22Rv1 (cell line): Measurements from ENCODE around the gene GBP7.

ENCODE experiments used
- H3K27ac ChIP-seq: fragments of 450-650 bp; 2 replicates; pipeline ENCODE4 v1.5.1; 2017
- ZFX ChIP-seq: fragments of 450-650 bp; IDR thresholded peaks from 2 replicates; pipeline ENCODE4 v1.6.1; 2017; ENCODE audit warnings: antibody characterized with exemption, borderline replicate concordance
- TF ChIP-seq, protein P1 (sequence below): fragments of 450-650 bp; IDR thresholded peaks from 2 replicates; pipeline ENCODE4 v1.5.1; 2017; ENCODE audit warnings: mild to moderate bottlenecking

GBP7 gene

GRCh38 chr1:89201106-89201794 lies 25.4 kb upstream of the GBP7 start:
- no peak for TF ChIP-seq ZFX
- TF ChIP-seq, protein P1, sequence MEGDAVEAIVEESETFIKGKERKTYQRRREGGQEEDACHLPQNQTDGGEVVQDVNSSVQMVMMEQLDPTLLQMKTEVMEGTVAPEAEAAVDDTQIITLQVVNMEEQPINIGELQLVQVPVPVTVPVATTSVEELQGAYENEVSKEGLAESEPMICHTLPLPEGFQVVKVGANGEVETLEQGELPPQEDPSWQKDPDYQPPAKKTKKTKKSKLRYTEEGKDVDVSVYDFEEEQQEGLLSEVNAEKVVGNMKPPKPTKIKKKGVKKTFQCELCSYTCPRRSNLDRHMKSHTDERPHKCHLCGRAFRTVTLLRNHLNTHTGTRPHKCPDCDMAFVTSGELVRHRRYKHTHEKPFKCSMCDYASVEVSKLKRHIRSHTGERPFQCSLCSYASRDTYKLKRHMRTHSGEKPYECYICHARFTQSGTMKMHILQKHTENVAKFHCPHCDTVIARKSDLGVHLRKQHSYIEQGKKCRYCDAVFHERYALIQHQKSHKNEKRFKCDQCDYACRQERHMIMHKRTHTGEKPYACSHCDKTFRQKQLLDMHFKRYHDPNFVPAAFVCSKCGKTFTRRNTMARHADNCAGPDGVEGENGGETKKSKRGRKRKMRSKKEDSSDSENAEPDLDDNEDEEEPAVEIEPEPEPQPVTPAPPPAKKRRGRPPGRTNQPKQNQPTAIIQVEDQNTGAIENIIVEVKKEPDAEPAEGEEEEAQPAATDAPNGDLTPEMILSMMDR: no peak
- no peak overlapping the region for H3K27ac ChIP-seq

DNA sequence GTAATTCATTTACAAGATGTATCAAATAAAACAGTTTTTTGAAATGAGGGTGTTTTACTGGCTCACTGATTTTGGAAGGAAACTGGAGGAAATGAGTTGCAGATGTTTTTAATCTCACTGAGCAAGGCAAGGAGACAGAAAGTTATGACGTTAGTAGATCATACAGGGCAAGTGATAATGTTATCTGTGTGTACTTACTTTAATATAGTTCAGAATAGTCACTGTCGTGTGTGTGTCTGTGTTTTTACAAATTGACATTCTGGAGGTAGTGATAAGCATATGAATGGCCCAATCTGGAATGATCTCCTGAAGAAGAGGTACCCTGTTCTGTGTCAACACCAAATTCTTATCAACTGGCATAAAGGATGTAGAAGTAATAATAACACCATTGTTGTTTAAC lies 24.9 kb upstream of the GBP7 start:
- TF ChIP-seq ZFX: no peak
- TF ChIP-seq, protein P1: no peak
- no peak overlapping the region for H3K27ac ChIP-seq

GRCh38 chr1:89199525-89200031 lies 23.8 kb upstream of the GBP7 start:
- no peak for TF ChIP-seq ZFX
- TF ChIP-seq, protein P1: no peak
- H3K27ac ChIP-seq: no peak overlapping the region

- no peak within 1 kb of the TSS for H3K27ac ChIP-seq
- no peak for TF ChIP-seq ZFX
- TF ChIP-seq, protein P1: no peak
Observed at GRCh38 chr1:89198491-89199072, 22.8 kb upstream of the GBP7 start, which contains the start of gene GBP4. GBP4 (minus strand) TSS chr1:89198942; CDS start chr1:89198834, 108 bp downstream.

DNA sequence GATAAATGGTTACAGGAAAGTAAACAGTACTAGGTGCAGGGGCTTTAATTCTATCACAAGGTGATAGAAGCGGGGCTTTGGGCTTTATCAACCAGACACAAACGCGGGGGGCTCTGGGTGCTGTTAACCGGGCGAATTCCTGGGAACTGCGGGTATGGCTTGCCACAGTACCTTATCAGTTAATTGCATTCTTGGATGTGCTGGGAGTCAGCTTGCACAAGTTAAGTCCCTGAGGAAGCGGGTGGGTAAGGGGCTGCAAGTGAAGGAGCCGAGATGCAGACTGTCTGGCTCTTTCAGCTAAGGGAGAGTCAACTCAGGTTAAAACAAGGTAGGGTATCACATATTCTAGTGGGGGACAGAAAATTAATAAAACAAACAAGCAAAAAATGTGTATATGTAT lies 22.3 kb upstream of the GBP7 start:
- no peak for TF ChIP-seq ZFX
- TF ChIP-seq, protein P1: no peak
- H3K27ac ChIP-seq: no peak overlapping the region

- TF ChIP-seq ZFX: no peak
- TF ChIP-seq, protein P1: no peak
- no peak overlapping the region for H3K27ac ChIP-seq
Observed at GRCh38 chr1:89195476-89195875, 19.7 kb upstream of the GBP7 start.

GRCh38 chr1:89191314-89191713 lies 15.5 kb upstream of the GBP7 start:
- no peak overlapping the region for H3K27ac ChIP-seq
- TF ChIP-seq, protein P1: no peak
